ENCODE measurements around the gene IL18. TPM values are rescaled to one million over a fixed set of nuclear protein-coding genes. Genes with fewer than 3 reads are reported as not detected.

Gene IL18
- total RNA-seq, 1 donor = 0.81 TPM

- H3K4me3 ChIP-seq (ENCODE audit: low read depth, low read length) = no peak overlapping the region
- peak; percentile 22 for DNase-seq (ENCODE audit: low read depth)
- TF ChIP-seq, protein P1, sequence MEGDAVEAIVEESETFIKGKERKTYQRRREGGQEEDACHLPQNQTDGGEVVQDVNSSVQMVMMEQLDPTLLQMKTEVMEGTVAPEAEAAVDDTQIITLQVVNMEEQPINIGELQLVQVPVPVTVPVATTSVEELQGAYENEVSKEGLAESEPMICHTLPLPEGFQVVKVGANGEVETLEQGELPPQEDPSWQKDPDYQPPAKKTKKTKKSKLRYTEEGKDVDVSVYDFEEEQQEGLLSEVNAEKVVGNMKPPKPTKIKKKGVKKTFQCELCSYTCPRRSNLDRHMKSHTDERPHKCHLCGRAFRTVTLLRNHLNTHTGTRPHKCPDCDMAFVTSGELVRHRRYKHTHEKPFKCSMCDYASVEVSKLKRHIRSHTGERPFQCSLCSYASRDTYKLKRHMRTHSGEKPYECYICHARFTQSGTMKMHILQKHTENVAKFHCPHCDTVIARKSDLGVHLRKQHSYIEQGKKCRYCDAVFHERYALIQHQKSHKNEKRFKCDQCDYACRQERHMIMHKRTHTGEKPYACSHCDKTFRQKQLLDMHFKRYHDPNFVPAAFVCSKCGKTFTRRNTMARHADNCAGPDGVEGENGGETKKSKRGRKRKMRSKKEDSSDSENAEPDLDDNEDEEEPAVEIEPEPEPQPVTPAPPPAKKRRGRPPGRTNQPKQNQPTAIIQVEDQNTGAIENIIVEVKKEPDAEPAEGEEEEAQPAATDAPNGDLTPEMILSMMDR (IDR thresholded peaks at IDR 0.05; ENCODE audit: insufficient read depth, low read length) = no peak
These were observed 2.9 kb downstream of the IL18 start for GRCh38 chr11:112161012-112161411.

- DNase-seq (ENCODE audit: low read depth) = no peak
- TF ChIP-seq, protein P1 (IDR thresholded peaks at IDR 0.05; ENCODE audit: insufficient read depth, low read length) = no peak
- H3K4me3 ChIP-seq (ENCODE audit: low read depth, low read length) = no peak overlapping the region
These were observed 3.6 kb downstream of the IL18 start for GRCh38 chr11:112160091-112160848.

DNA sequence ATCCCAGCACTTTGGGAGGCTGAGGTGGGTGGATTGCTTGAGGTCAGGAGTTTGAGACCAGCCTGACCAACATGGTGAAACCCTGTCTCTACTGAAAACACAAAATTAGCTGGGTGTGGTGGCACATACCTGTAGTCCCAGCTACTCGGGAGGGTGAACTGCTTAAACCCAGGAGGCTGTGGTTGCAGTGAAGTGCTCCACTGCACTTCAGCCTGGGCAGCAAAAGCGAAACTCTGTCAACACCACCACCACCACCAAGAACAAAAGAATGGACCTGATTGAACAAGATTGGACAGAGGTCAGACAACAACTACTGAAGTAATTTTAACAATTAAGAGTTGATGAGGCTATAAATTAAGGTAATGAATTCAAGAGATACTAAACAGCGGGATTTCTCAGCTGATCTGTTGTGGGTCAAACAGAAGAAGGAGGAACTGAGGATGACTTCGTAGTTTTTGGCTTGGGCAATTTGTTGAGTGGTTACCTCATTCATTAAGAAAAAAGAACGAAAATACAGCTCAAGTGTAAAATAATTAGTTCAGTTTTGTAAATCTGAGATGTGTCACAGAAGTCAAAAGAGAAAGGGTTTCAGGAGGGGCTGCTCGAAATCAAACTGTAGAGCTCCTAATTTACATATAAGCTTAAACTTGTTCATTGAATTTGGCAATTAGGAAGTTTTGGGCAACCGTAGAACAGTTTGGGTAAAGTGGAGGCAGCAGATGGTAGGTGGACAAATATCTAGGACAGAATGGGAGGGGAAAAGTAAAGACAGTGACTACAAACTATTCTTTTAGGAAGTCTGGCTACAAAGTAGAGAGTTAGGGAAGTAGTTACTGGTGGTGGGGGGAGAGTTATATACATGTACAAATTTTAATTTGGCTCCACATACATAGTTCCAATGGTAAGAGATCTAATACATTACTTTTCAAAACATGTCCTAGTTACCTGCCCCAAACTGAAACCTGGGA, 4.5 kb downstream of the IL18 start:
- no peak overlapping the region for H3K4me3 ChIP-seq (ENCODE audit: low read depth, low read length)
- DNase-seq (ENCODE audit: low read depth) = no peak
- TF ChIP-seq, protein P1 (IDR thresholded peaks at IDR 0.05; ENCODE audit: insufficient read depth, low read length) = no peak

GRCh38 chr11:112156956-112157766, 6.7 kb downstream of the IL18 start:
- peak; percentile 99 for DNase-seq (ENCODE audit: low read depth)
- TF ChIP-seq, protein P1 (IDR thresholded peaks at IDR 0.05; ENCODE audit: insufficient read depth, low read length) = no peak
- no peak overlapping the region for H3K4me3 ChIP-seq (ENCODE audit: low read depth, low read length)

- peak; percentile 21 for DNase-seq (ENCODE audit: low read depth)
- H3K4me3 ChIP-seq (ENCODE audit: low read depth, low read length) = no peak overlapping the region
- TF ChIP-seq, protein P1 (IDR thresholded peaks at IDR 0.05; ENCODE audit: insufficient read depth, low read length) = no peak
These were observed 7.5 kb downstream of the IL18 start for GRCh38 chr11:112156153-112156955.
